Mesendoderm (in vitro differentiated cells): ENCODE data around the gene CDKN1B.

Experiments
- DNase-seq: peaks from one replicate; pipeline ENCODE4 v3.0.0; 2013
- H2AK5ac ChIP-seq: 2 replicates; pipeline ENCODE4 v1.6.1; 2013; ENCODE audit warnings: low read length, inconsistent platforms
- H2BK120ac ChIP-seq: 2 replicates; pipeline ENCODE4 v1.6.1; 2013; ENCODE audit warnings: low read depth, mild to moderate bottlenecking, low read length, moderate library complexity, mixed read lengths
- H2BK15ac ChIP-seq: replicated peaks from 2 replicates; pipeline ENCODE4 v1.6.1; 2013; ENCODE audit warnings: low read depth, mild to moderate bottlenecking, moderate library complexity
- H2BK5ac ChIP-seq: 2 replicates; pipeline ENCODE4 v1.6.1; 2013; ENCODE audit warnings: low read length, inconsistent platforms
- H3K18ac ChIP-seq: 2 replicates; pipeline ENCODE4 v1.6.1; 2013; ENCODE audit warnings: mild to moderate bottlenecking, low read length, mixed read lengths
- H3K23ac ChIP-seq: one replicate; pipeline ENCODE4 v1.6.1; 2013; ENCODE audit warnings: low read length
- H3K27ac ChIP-seq: 2 replicates; pipeline ENCODE4 v1.5.1; 2013; ENCODE audit warnings: low read depth, mild to moderate bottlenecking, inconsistent platforms, low read length, moderate library complexity
- H3K27me3 ChIP-seq: 2 replicates; pipeline ENCODE4 v1.6.1; 2013; ENCODE audit warnings: low read length, control low read depth, mild to moderate bottlenecking, inconsistent platforms; ENCODE audit not compliant: insufficient read depth, poor library complexity
- H3K36me3 ChIP-seq: 2 replicates; pipeline ENCODE4 v1.6.1; 2013; ENCODE audit warnings: low read length, inconsistent platforms; ENCODE audit not compliant: control insufficient read depth, insufficient read depth
- H3K4ac ChIP-seq: one replicate; pipeline ENCODE4 v1.6.1; 2013; ENCODE audit warnings: low read depth, mild to moderate bottlenecking, low read length, moderate library complexity
- H3K4me1 ChIP-seq: 2 replicates; pipeline ENCODE4 v1.6.1; 2013; ENCODE audit warnings: low read depth, low read length, inconsistent platforms; ENCODE audit not compliant: control insufficient read depth
- H3K4me2 ChIP-seq: 2 replicates; pipeline ENCODE4 v1.6.1; 2013; ENCODE audit warnings: low read length
- H3K4me3 ChIP-seq: 2 replicates; pipeline ENCODE4 v1.5.1; 2013; ENCODE audit warnings: mild to moderate bottlenecking, low read length
- H3K56ac ChIP-seq: one replicate; pipeline ENCODE4 v1.6.1; 2013; ENCODE audit warnings: low read length
- H3K79me1 ChIP-seq: 2 replicates; pipeline ENCODE4 v1.6.1; 2013; ENCODE audit warnings: low read length, inconsistent platforms
- H3K79me2 ChIP-seq: 2 replicates; pipeline ENCODE4 v1.6.1; 2013; ENCODE audit warnings: mild to moderate bottlenecking, low read length; ENCODE audit not compliant: control insufficient read depth, insufficient read depth
- H3K9ac ChIP-seq: 2 replicates; pipeline ENCODE4 v1.6.1; 2013; ENCODE audit warnings: low read length, inconsistent platforms
- H4K5ac ChIP-seq: one replicate; pipeline ENCODE4 v1.6.1; 2013; ENCODE audit warnings: low read length
- H4K8ac ChIP-seq: one replicate; pipeline ENCODE4 v1.6.1; 2013; ENCODE audit warnings: low read depth, mild to moderate bottlenecking, control low read depth, low read length, moderate library complexity
- WGBS: extraction: QIAGEN DNeasy Blood & Tissue Kit; methylation state at CpG from one replicate; pipeline ENCODE4 v1.1.7; 2013; ENCODE audit warnings: low lambda C conversion rate, missing lambda C conversion rate; ENCODE audit not compliant: insufficient coverage; ENCODE audit errors: extremely low coverage; 5-methylcytosine and 5-hydroxymethylcytosine counted together

The CDKN1B gene

DNA sequence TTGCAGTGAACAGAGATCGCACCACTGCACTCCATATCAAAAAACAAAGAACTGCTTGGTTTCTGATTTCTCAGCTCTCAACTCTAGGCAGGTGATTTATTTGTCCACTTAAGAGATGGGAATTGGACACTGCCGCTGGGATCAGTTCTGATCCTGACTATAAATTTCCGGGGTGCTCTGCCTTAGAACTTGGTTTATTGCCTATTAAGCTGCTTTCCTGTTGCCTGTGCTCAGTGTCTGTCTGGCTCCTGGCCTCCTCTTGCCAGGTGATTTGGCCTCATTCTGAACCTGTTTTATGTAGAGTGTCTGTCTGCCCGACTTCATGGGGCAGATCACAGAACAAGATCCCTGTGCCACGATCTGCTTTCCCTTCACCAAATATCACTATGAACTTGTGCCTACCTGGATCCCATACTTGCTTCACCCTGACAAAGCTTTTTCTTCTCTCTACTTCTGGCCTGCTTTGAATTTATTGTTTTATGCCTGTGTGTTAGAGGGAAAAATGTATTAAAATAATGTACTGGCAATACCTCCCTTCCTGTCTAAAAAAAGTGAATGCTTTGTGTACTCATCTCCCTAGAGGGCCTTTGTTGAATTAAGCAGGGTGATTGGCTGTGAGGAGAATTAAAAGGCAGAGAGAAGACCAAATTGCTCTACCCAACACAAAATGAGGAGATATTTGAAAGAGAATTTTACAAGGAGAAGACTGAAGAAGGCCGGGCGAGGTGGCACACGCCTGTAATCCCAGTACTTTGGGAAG lies 27.6 kb downstream of the CDKN1B start:
- Histone ChIP-seq H3K79me2 (no peaks in the 10 kb centered on the region), H2BK5ac (no peak overlapping the region), H3K27me3 (no peaks in the 10 kb centered on the region), H3K4me3 (no peak overlapping the region), H2BK15ac (peak overlapping the region; percentile 47), H4K8ac (no peak overlapping the region), H3K56ac (no peak overlapping the region), H2AK5ac (no peak overlapping the region), H3K23ac (no peak overlapping the region), H3K4me1 (peaks cover 2% of the 10 kb centered on the region), H3K79me1 (no peaks in the 10 kb centered on the region), H3K36me3 (no peaks in the 10 kb centered on the region), H4K5ac (no peak overlapping the region), H3K4ac (no peak overlapping the region), H3K18ac (no peak overlapping the region), H3K9ac (no peak overlapping the region), H3K4me2 (no peak overlapping the region), H2BK120ac (no peak overlapping the region), H3K27ac (no peak overlapping the region)
- no CpG with 5 or more reads among the region's 8 CpGs for WGBS
- no peak for DNase-seq

DNA sequence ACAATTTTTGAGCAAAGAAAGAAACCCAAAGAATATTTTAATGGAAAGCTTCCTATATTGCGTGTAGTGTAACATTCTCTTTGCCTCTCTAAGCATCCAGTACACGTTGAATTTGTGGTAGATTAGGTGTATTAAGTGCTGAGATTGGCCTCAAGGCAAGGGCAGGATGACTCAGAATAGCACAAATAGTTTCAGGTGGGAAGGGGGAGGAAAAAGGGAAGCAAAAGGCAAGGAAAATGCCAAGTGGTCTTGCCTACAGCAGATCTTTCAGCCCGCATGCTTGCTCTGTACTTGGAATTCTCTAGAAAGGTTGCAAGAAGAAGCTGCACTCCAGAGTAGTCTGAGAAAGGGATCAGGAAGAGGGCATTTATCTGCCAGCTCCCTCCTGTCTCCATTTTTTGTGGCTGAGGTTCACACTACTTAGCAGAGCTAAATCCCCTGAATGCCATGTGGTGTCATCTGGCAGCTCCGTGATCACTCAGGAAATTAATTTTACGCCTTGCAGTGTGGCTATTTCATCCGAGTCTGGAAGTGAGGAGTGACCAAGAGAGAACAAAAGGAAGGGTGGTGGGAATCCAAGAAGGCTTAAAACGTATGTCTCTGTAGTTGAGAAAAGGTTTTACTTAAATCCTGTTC lies 28.5 kb downstream of the CDKN1B start:
- Histone ChIP-seq H2BK15ac (no peak overlapping the region), H3K36me3 (no peaks in the 10 kb centered on the region), H3K27me3 (no peaks in the 10 kb centered on the region), H3K18ac (no peak overlapping the region), H2BK120ac (no peak overlapping the region), H3K4me3 (no peak overlapping the region), H3K4me1 (peaks cover 2% of the 10 kb centered on the region), H3K79me1 (no peaks in the 10 kb centered on the region), H2AK5ac (no peak overlapping the region), H3K4me2 (no peak overlapping the region), H3K56ac (peak overlapping the region; percentile 56), H4K8ac (no peak overlapping the region), H2BK5ac (no peak overlapping the region), H3K27ac (no peak overlapping the region), H4K5ac (no peak overlapping the region), H3K9ac (no peak overlapping the region), H3K4ac (no peak overlapping the region), H3K79me2 (no peaks in the 10 kb centered on the region), H3K23ac (no peak overlapping the region)
- no CpG with 5 or more reads among the region's 7 CpGs for WGBS
- peak; percentile 77 for DNase-seq

DNA sequence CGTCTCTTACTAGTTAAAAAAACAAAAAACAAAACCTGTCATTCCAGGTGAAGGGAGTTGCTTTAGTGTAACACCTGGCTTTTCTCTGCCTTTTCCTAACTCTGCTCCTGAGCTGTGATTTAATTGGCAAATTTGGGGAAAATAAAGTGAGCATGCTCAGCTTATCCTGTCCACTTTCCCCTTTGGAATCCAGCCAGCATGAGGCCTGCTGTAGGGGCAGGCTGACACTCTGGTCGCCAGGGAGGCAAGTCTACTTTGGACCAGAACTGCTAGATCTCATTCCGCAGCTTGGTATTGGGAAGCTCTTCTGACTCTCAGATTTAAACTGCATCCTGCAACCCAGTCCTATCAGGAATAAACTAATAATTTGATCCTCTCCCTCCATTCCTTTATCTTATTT lies 30.1 kb downstream of the CDKN1B start:
- DNase-seq: no peak
- no peak overlapping the region for H3K4me2 ChIP-seq
- H3K79me2 ChIP-seq: no peaks in the 10 kb centered on the region
- no peak overlapping the region for H3K23ac ChIP-seq
- H3K4me1 ChIP-seq: peaks cover 2% of the 10 kb centered on the region
- no peak overlapping the region for H2BK120ac ChIP-seq
- no peak overlapping the region for H2BK5ac ChIP-seq
- no peak overlapping the region for H4K8ac ChIP-seq
- H4K5ac ChIP-seq: no peak overlapping the region
- H3K79me1 ChIP-seq: no peaks in the 10 kb centered on the region
- no peak overlapping the region for H2AK5ac ChIP-seq
- H3K4ac ChIP-seq: no peak overlapping the region
- no peaks in the 10 kb centered on the region for H3K27me3 ChIP-seq
- H2BK15ac ChIP-seq: no peak overlapping the region
- H3K18ac ChIP-seq: no peak overlapping the region
- no peak overlapping the region for H3K27ac ChIP-seq
- H3K36me3 ChIP-seq: no peaks in the 10 kb centered on the region
- no peak overlapping the region for H3K4me3 ChIP-seq
- WGBS: no CpG with 5 or more reads among the region's 3 CpGs
- H3K56ac ChIP-seq: no peak overlapping the region
- H3K9ac ChIP-seq: no peak overlapping the region

DNA sequence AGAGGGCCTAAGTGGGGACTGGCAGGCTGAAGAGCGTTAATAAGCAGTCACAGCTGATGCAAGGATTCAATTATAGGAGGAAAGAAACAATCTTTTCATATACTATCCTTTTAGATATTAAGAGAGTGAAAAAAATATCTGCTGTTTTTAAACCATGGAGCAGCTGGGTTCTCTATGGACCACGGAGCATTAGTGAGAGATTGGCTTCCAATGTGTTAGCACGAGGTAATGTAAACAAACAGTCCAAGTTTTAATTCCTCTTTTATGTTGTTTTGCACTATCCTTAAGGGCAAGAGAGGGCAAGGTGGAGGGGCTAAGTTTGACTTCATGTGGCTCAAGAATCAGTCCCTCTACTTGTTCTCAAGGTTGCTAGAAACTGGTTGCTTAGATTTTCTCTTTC lies 30.9 kb downstream of the CDKN1B start:
- no peak overlapping the region for H4K5ac ChIP-seq
- no peaks in the 10 kb centered on the region for H3K27me3 ChIP-seq
- no peak overlapping the region for H2AK5ac ChIP-seq
- no peak overlapping the region for H3K23ac ChIP-seq
- no peak overlapping the region for H3K4me2 ChIP-seq
- H3K18ac ChIP-seq: no peak overlapping the region
- H3K79me2 ChIP-seq: no peaks in the 10 kb centered on the region
- H2BK15ac ChIP-seq: no peak overlapping the region
- no peaks in the 10 kb centered on the region for H3K36me3 ChIP-seq
- H3K4me1 ChIP-seq: peaks cover 2% of the 10 kb centered on the region
- no peak overlapping the region for H3K4ac ChIP-seq
- H4K8ac ChIP-seq: no peak overlapping the region
- no peak overlapping the region for H3K56ac ChIP-seq
- H2BK120ac ChIP-seq: no peak overlapping the region
- no peak for DNase-seq
- no peak overlapping the region for H2BK5ac ChIP-seq
- WGBS: no CpG with 5 or more reads among the region's 3 CpGs
- no peak overlapping the region for H3K4me3 ChIP-seq
- no peak overlapping the region for H3K27ac ChIP-seq
- H3K79me1 ChIP-seq: no peaks in the 10 kb centered on the region
- H3K9ac ChIP-seq: no peak overlapping the region

DNA sequence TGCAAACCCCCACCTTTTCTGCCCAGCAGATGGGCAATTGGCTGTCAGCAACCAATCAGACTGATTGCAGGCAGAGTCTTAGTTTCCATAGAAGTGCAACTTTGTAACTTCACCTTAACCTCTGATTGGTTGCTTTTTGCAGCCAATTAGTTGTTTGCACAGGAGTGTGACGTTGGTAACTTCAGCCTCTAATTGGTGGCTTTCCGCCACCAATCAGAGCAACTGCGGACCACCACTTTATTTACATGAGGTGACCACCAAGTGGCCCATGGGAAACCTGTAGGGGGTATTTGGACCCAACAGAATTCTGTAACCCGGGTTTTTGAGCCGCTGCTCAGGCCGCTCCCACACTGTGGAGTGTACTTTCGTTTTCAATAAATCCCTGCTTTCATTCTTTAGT lies 32.3 kb downstream of the CDKN1B start:
- Histone ChIP-seq H4K5ac (no peak overlapping the region), H3K56ac (no peak overlapping the region), H2BK5ac (no peak overlapping the region), H3K4me2 (no peak overlapping the region), H3K23ac (no peak overlapping the region), H3K79me2 (no peaks in the 10 kb centered on the region), H3K27me3 (no peaks in the 10 kb centered on the region), H3K4ac (no peak overlapping the region), H3K4me1 (peaks cover 2% of the 10 kb centered on the region), H3K9ac (no peak overlapping the region), H2BK15ac (no peak overlapping the region), H4K8ac (no peak overlapping the region), H3K27ac (no peak overlapping the region), H3K79me1 (no peaks in the 10 kb centered on the region), H3K4me3 (no peak overlapping the region), H3K18ac (no peak overlapping the region), H2AK5ac (no peak overlapping the region), H3K36me3 (no peaks in the 10 kb centered on the region), H2BK120ac (no peak overlapping the region)
- DNase-seq: peak; percentile 28
- WGBS: no CpG with 5 or more reads among the region's 7 CpGs
